ENCODE data around the gene NXN.
A peak's percentile ranks its signal among the peaks of the same experiment; 100 is the strongest.
"Not testable (repeated sequence)": the region's sequence is repeated elsewhere in the genome, so short reads cannot be mapped to it uniquely, and the experiment has no call there.

Gene NXN

GRCh38 chr17:881778-882177, 97.8 kb downstream of the NXN start:
- DNase-seq, result no peak

GRCh38 chr17:880443-881269, 98.9 kb downstream of the NXN start:
- DNase-seq, result no peak

- no peak for DNase-seq
Observed at GRCh38 chr17:879546-880442, 99.8 kb downstream of the NXN start.

GRCh38 chr17:877630-878029, 101.9 kb downstream of the NXN start:
- DNase-seq, result no peak

- DNase-seq, result no peak
Observed at GRCh38 chr17:876272-876671, 103.3 kb downstream of the NXN start.

GRCh38 chr17:874590-874989, 105.0 kb downstream of the NXN start:
- not testable (repeated sequence) for DNase-seq

- DNase-seq, result no peak
Observed at GRCh38 chr17:872855-873254, 106.7 kb downstream of the NXN start.

- DNase-seq, result no peak
Observed at GRCh38 chr17:871751-872519, 107.6 kb downstream of the NXN start.

- peak; percentile 53 for DNase-seq
Observed at GRCh38 chr17:869567-870525, 109.7 kb downstream of the NXN start.

GRCh38 chr17:869086-869485, 110.5 kb downstream of the NXN start:
- DNase-seq, result peak; percentile 79

GRCh38 chr17:867896-868489, 111.6 kb downstream of the NXN start:
- no peak for DNase-seq

- not testable (repeated sequence) for DNase-seq
Observed at GRCh38 chr17:867238-867637, 112.3 kb downstream of the NXN start.

GRCh38 chr17:866568-867103, 112.9 kb downstream of the NXN start:
- DNase-seq, result no peak

GRCh38 chr17:864315-864714, 115.3 kb downstream of the NXN start:
- DNase-seq, result no peak

GRCh38 chr17:863880-864279, 115.7 kb downstream of the NXN start:
- DNase-seq, result no peak

GRCh38 chr17:862582-862981, 117.0 kb downstream of the NXN start:
- no peak for DNase-seq

- DNase-seq, result no peak
Observed at GRCh38 chr17:861364-861763, 118.2 kb downstream of the NXN start.

- no peak for DNase-seq
Observed at GRCh38 chr17:860805-861204, 118.8 kb downstream of the NXN start.

GRCh38 chr17:859824-860195, 119.8 kb downstream of the NXN start:
- DNase-seq, result no peak

GRCh38 chr17:859061-859823, 120.3 kb downstream of the NXN start:
- no peak for DNase-seq

- no peak for DNase-seq
Observed at GRCh38 chr17:856149-856548, 123.4 kb downstream of the NXN start.

All from HCEC 1CT (cell line).